Calu3 (cell line): ENCODE results near the gene CARD10. TPM values are rescaled to one million over a fixed set of nuclear protein-coding genes. Genes with fewer than 3 reads are reported as not detected.
"Not testable (repeated sequence)": the region's sequence is repeated elsewhere in the genome, so short reads cannot be mapped to it uniquely, and the experiment has no call there.

Experiments used
- BruUV-seq: library from RNA; stranded (reverse); fragments of 400-500 nt; replicated peaks from 2 replicates; lab custom pipeline; 2021; lab: Mats Ljungman, UMichigan
- CTCF ChIA-PET: fragments of 300-600 bp; sonication (Branson Sonifier 250); formaldehyde crosslinking; loops from one replicate; lab custom pipeline; 2022; ENCODE audit warnings: antibody characterized with exemption; lab: Charles Lee
- DNase-seq: peaks from one replicate; pipeline ENCODE4 v3.0.0; 2022
- H3K27ac Mint-ChIP-seq: one replicate; pipeline ENCODE4 v1.8.0; 2022; ENCODE audit warnings: mixed read lengths; ENCODE audit not compliant: unreplicated experiment
- H3K27me3 Mint-ChIP-seq: one replicate; pipeline ENCODE4 v1.8.0; 2022; ENCODE audit warnings: mixed read lengths; ENCODE audit not compliant: unreplicated experiment
- H3K36me3 Mint-ChIP-seq: one replicate; pipeline ENCODE4 v1.8.0; 2022; ENCODE audit warnings: mild to moderate bottlenecking, moderate library complexity, mixed read lengths; ENCODE audit not compliant: insufficient read depth, unreplicated experiment
- H3K4me1 Mint-ChIP-seq: one replicate; pipeline ENCODE4 v1.8.0; 2022; ENCODE audit warnings: mild to moderate bottlenecking, low read depth, mixed read lengths; ENCODE audit not compliant: unreplicated experiment
- H3K4me3 Mint-ChIP-seq: one replicate; pipeline ENCODE4 v1.8.0; 2022; ENCODE audit warnings: mild to moderate bottlenecking, low read depth, moderate library complexity, mixed read lengths; ENCODE audit not compliant: unreplicated experiment
- H3K9me3 Mint-ChIP-seq: one replicate; pipeline ENCODE4 v1.8.0; 2022; ENCODE audit warnings: low read depth, mixed read lengths; ENCODE audit not compliant: unreplicated experiment
- CTCF ChIP-seq: fragments of 200-600 bp; IDR thresholded peaks from one replicate; pipeline ENCODE4 v1.8.0; 2022; ENCODE audit warnings: antibody characterized with exemption; ENCODE audit not compliant: unreplicated experiment
- intact Hi-C: fragments of 100-400 bp; cut with micrococcal nuclease; formaldehyde crosslinking; loops from one replicate; pipeline ENCODE4 v1.10.0; 2022; ENCODE audit not compliant: unreplicated experiment
- total RNA-seq: library from RNA; stranded (reverse); gene quantifications from 2 replicates; pipeline ENCODE4 v1.2.3, GENCODE V29; 2022

CARD10 gene
- total RNA-seq, 1 experiment from 2014 or later, result 49.2 TPM

GRCh38 chr22:37535159-37535558, 15.9 kb upstream of the CARD10 start:
- CTCF ChIA-PET, result no interaction called here

DNA sequence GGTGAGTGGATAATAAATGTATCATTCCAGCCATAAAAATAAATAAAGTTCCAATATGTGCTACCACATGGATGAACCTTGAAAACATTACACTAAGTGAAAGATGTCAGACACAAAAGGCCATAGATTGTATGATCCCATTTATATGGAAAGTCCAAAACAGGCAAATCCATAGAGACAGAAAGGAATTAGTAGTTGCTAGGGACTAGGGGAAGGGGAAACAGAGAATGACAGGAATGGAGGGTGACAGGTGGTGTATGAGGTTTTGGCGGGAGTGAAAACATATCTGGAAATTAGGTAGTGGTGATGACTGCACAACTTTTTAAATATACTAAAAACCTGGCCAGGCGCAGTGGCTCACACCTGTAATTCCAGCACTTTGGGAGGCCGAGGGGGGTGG, 15.2 kb upstream of the CARD10 start:
- BruUV-seq, result no TSS peak
- Mint-ChIP-seq H3K4me3 (no peak overlapping the region), H3K4me1 (peaks cover 43% of the 10 kb centered on the region), H3K27ac (peak overlapping the region; percentile 13), H3K9me3 (no peaks in the 10 kb centered on the region), H3K36me3 (peaks cover 14% of the 10 kb centered on the region), H3K27me3 (no peaks in the 10 kb centered on the region)
- intact Hi-C loops, result no loop called here
- CTCF ChIA-PET, result interaction anchor here (0.6 to 1.0 kb wide), 9 partner anchors 12 to 288 kb away, joined by 3 to 7 read pairs (median 3); no protein-coding TSS in a partner anchor
- no peak for DNase-seq
- TF ChIP-seq CTCF, result no peak

More at GRCh38 chr22:37535159-37535558, 15.9 kb upstream of the CARD10 start:
- no peak for DNase-seq
- H3K36me3 Mint-ChIP-seq, result peaks cover 14% of the 10 kb centered on the region
- no peak overlapping the region for H3K27ac Mint-ChIP-seq
- BruUV-seq, result no TSS peak
- no peak overlapping the region for H3K4me3 Mint-ChIP-seq
- H3K9me3 Mint-ChIP-seq, result no peaks in the 10 kb centered on the region
- intact Hi-C loops, result no loop called here
- no peaks in the 10 kb centered on the region for H3K27me3 Mint-ChIP-seq
- peaks cover 38% of the 10 kb centered on the region for H3K4me1 Mint-ChIP-seq
- no peak for TF ChIP-seq CTCF

GRCh38 chr22:37533995-37534394, 14.8 kb upstream of the CARD10 start:
- Mint-ChIP-seq H3K27ac (peak overlapping the region; percentile 13), H3K4me3 (no peak overlapping the region), H3K4me1 (peaks cover 41% of the 10 kb centered on the region), H3K9me3 (no peaks in the 10 kb centered on the region), H3K27me3 (no peaks in the 10 kb centered on the region), H3K36me3 (peaks cover 10% of the 10 kb centered on the region)
- BruUV-seq, result no TSS peak
- CTCF ChIA-PET, result interaction anchor here (0.6 to 1.0 kb wide), 9 partner anchors 12 to 289 kb away, joined by 3 to 7 read pairs (median 3); no protein-coding TSS in a partner anchor
- TF ChIP-seq CTCF, result no peak
- peak; percentile 58 for DNase-seq
- intact Hi-C loops, result no loop called here

- H3K36me3 Mint-ChIP-seq, result peaks cover 6% of the 10 kb centered on the region
- no peaks in the 10 kb centered on the region for H3K9me3 Mint-ChIP-seq
- CTCF ChIA-PET, result interaction anchor here (0.7 to 1.5 kb wide), 3 partner anchors 17 to 61 kb away, joined by 4 to 5 read pairs (median 4); no protein-coding TSS in a partner anchor
Observed at GRCh38 chr22:37529652-37530345, 10.6 kb upstream of the CARD10 start.

GRCh38 chr22:37527952-37528351, 8.7 kb upstream of the CARD10 start:
- H3K36me3 Mint-ChIP-seq, H3K27me3 Mint-ChIP-seq, DNase-seq, BruUV-seq, H3K4me3 Mint-ChIP-seq, H3K27ac Mint-ChIP-seq, intact Hi-C loops, H3K9me3 Mint-ChIP-seq: not testable (repeated sequence)
- H3K4me1 Mint-ChIP-seq, result peaks cover 26% of the 10 kb centered on the region
- CTCF ChIA-PET, result interaction anchor here (0.9 to 1.0 kb wide), 3 partner anchors 14 to 34 kb away, joined by 3 to 4 read pairs (median 4); no protein-coding TSS in a partner anchor

More at GRCh38 chr22:37529652-37530345, 10.6 kb upstream of the CARD10 start:
- H3K4me1 Mint-ChIP-seq, result peaks cover 45% of the 10 kb centered on the region
- no peak overlapping the region for H3K27ac Mint-ChIP-seq
- intact Hi-C loops, result no loop called here
- no peaks in the 10 kb centered on the region for H3K27me3 Mint-ChIP-seq
- DNase-seq, result no peak
- H3K4me3 Mint-ChIP-seq, result no peak overlapping the region
- BruUV-seq, result no TSS peak
- TF ChIP-seq CTCF, result no peak

DNA sequence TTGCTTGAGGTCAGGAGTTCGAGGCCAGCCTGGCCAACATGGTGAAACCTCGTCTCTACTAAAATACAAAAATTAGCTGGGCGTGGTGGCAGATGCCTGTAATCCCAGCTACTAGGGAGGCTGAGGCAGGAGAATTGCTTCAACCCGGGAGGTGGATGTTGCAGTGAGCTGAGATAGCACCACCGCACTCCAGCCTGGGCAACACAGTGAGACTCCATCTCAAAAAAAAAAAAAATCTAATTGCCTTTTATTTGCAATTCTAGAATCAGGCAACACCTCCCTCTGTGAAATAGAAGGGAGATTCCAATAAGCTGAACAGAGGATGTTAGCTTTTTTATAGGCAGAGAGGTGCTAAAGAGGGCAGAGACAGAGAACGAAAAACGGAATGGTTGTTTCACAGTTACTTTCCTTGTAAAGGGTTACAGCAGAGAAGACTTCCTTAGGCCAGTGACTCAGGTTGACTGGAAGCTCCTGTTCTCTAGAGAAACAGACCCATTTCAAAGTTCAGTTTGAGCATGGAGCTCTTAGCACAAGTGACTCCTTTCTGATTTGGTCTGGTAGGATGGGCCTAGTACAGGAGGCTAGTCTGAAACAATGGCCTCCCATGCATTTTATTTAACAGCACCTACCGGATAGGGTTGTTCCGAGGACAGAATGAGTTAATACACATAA, 8.0 kb upstream of the CARD10 start:
- DNase-seq, intact Hi-C loops: not testable (repeated sequence)

More for the DNA sequence above, 8.0 kb upstream of the CARD10 start:
- CTCF ChIA-PET, result interaction anchor here (0.6 to 0.9 kb wide), 2 partner anchors 35 to 78 kb away, joined by 3 to 4 read pairs; no protein-coding TSS in a partner anchor
- not testable (repeated sequence) for H3K36me3 Mint-ChIP-seq, H3K27me3 Mint-ChIP-seq, H3K27ac Mint-ChIP-seq, H3K4me3 Mint-ChIP-seq, H3K9me3 Mint-ChIP-seq, BruUV-seq
- H3K4me1 Mint-ChIP-seq, result peaks cover 24% of the 10 kb centered on the region
